Activated CD4-positive, alpha-beta T cell treated with anti-CD3 and anti-CD28 coated beads, Interleukin-2, amount 10 ng/mL, durations not matched to agents 7 days and 5 days (primary cell): ENCODE measurements around the gene GOLGA6B. TPM values are rescaled to one million over a fixed set of nuclear protein-coding genes. Genes with fewer than 3 reads are reported as not detected.

Experiments used
- total RNA-seq, 2 experiments: library from RNA; stranded (reverse); gene quantifications; one replicate each; pipeline ENCODE4 v1.2.3, GENCODE V29; 2021

GOLGA6B gene
- total RNA-seq, 2 experiments from 2014 or later, result not detected

Other genes starting within 250 kb of the GOLGA6B start
- 100 to 1,000 TPM; 127 to 137 TPM for gene ARIH1, start 180.4 kb upstream of the GOLGA6B start, total RNA-seq
- gene HIGD2B, start 31.5 kb downstream of the GOLGA6B start, total RNA-seq, result not detected
- gene BBS4, start 31.5 kb downstream of the GOLGA6B start, total RNA-seq, result 10 to 100 TPM; 10.0 to 13.1 TPM
- 10 to 100 TPM; 91.4 to 94.2 TPM for gene ADPGK, start 129.1 kb downstream of the GOLGA6B start, total RNA-seq